Epithelial cell of alveolus of lung (primary cell): ENCODE data around the gene TMEM45B. TPM values are rescaled to one million over a fixed set of nuclear protein-coding genes. Genes with fewer than 3 reads are reported as not detected.

Experiments used
- total RNA-seq: library from RNA; depleted of rRNA; stranded (reverse); fragments of >200 nt; gene quantifications from 2 replicates; pipeline ENCODE4 v1.2.1, GENCODE V29; 2015

TMEM45B gene
- not detected in 2 replicates for total RNA-seq

GRCh38 chr11:129815596-129816461, at the start of gene TMEM45B:
TSS of gene TMEM45B (plus strand) at chr11:129815848. CDS start at chr11:129852483, 36,635 bp downstream.

GRCh38 chr11:129895126-129896041, 79.7 kb downstream of the TMEM45B start, which contains the start of gene NFRKB:
TSS of gene NFRKB (minus strand) at chr11:129895578. CDS start at chr11:129892849, 2,729 bp downstream.

Other genes starting within 250 kb of the TMEM45B start
- gene NFRKB, start 79.7 kb downstream of the TMEM45B start, total RNA-seq = 18.0 and 19.1 TPM in 2 replicates
- 3.3 and 3.7 TPM in 2 replicates for gene PRDM10, start 187.0 kb downstream of the TMEM45B start, total RNA-seq